Keratinocyte (primary cell): ENCODE results near the gene CRYBA2. TPM values are rescaled to one million over a fixed set of nuclear protein-coding genes. Genes with fewer than 3 reads are reported as not detected.

Experiments used
- DNase-seq: peaks from one replicate; pipeline ENCODE4 v3.0.0-alpha.2; 2011; ENCODE audit warnings: low read depth, missing footprints, low spot score
- FAIRE-seq: peaks from 2 replicates; lab custom pipeline; 2011; peaks lifted over from hg19 to GRCh38; lab: Jason Lieb, UNC
- H2AFZ ChIP-seq: 2 replicates; pipeline ENCODE4 v1.6.0; 2012; ENCODE audit warnings: low read length, control low read depth, inconsistent platforms; ENCODE audit not compliant: control insufficient read depth
- H3K27ac ChIP-seq: 2 replicates; pipeline ENCODE4 v1.5.1; 2011; ENCODE audit warnings: low read length; ENCODE audit not compliant: control insufficient read depth, insufficient read depth
- H3K27me3 ChIP-seq: 3 replicates; pipeline ENCODE4 v1.6.0; 2011; ENCODE audit warnings: low read length; ENCODE audit not compliant: control insufficient read depth, insufficient read depth; ENCODE audit errors: extremely low read depth
- H3K36me3 ChIP-seq, 2 experiments: 2 replicates in 1 of 2; 3 replicates in 1 of 2; pipeline ENCODE4 v1.5.1; 2011; ENCODE audit warnings: low read length in 2 of 2, mild to moderate bottlenecking in 1 of 2; ENCODE audit not compliant: control insufficient read depth in 2 of 2, insufficient read depth in 2 of 2; ENCODE audit errors: extremely low read depth in 1 of 2
- H3K4me1 ChIP-seq: 3 replicates; pipeline ENCODE4 v1.5.1; 2011; ENCODE audit warnings: low read length; ENCODE audit not compliant: control insufficient read depth, insufficient read depth; ENCODE audit errors: extremely low read depth
- H3K4me2 ChIP-seq: 3 replicates; pipeline ENCODE4 v1.6.0; 2011; ENCODE audit warnings: low read depth, low read length; ENCODE audit not compliant: control insufficient read depth, insufficient read depth; ENCODE audit errors: extremely low read depth
- H3K4me3 ChIP-seq, 3 experiments: fragments of 200-600 bp in 1 of 3; sonication (generic) in 1 of 3; 2 replicates in 2 of 3; 3 replicates in 1 of 3; pipeline ENCODE4 v1.5.1; 2011 to 2016; ENCODE audit warnings: low read length in 3 of 3, mild to moderate bottlenecking in 3 of 3, control low read depth in 2 of 3, inconsistent platforms in 1 of 3, low read depth in 1 of 3, mixed read lengths in 1 of 3, mixed run types in 1 of 3, moderate library complexity in 1 of 3; ENCODE audit not compliant: control insufficient read depth in 2 of 3, insufficient read depth in 2 of 3; ENCODE audit errors: extremely low read depth in 1 of 3
- H3K79me2 ChIP-seq: 2 replicates; pipeline ENCODE4 v1.6.0; 2012; ENCODE audit warnings: low read length; ENCODE audit not compliant: control insufficient read depth, insufficient read depth
- H3K9ac ChIP-seq: 3 replicates; pipeline ENCODE4 v1.6.0; 2011; ENCODE audit warnings: low read length; ENCODE audit not compliant: control insufficient read depth, insufficient read depth; ENCODE audit errors: extremely low read depth
- H3K9me1 ChIP-seq: 3 replicates; pipeline ENCODE4 v1.6.0; 2011; ENCODE audit warnings: low read length; ENCODE audit not compliant: control insufficient read depth, insufficient read depth; ENCODE audit errors: extremely low read depth
- H3K9me3 ChIP-seq: 2 replicates; pipeline ENCODE4 v1.5.1; 2012; ENCODE audit warnings: low read depth, low read length; ENCODE audit not compliant: control insufficient read depth
- H4K20me1 ChIP-seq: 3 replicates; pipeline ENCODE4 v1.6.0; 2011; ENCODE audit warnings: low read length; ENCODE audit not compliant: control insufficient read depth, insufficient read depth; ENCODE audit errors: extremely low read depth
- CTCF ChIP-seq, 3 experiments: IDR thresholded peaks in 1 of 3; conservative IDR thresholded peaks in 1 of 3; optimal IDR thresholded peaks in 1 of 3; 2 replicates in 2 of 3; 3 replicates in 1 of 3; pipeline versions ENCODE3 to v1.5.1; 2011; ENCODE audit warnings: low read length in 3 of 3, mild to moderate bottlenecking in 3 of 3, moderate library complexity in 2 of 3, control low read depth in 1 of 3, inconsistent platforms in 1 of 3; ENCODE audit not compliant: insufficient read depth in 2 of 3; ENCODE audit errors: extremely low read depth in 1 of 3
- EZH2 ChIP-seq: IDR thresholded peaks from one replicate; pipeline ENCODE4 v1.6.1; 2012; ENCODE audit warnings: inconsistent platforms, mild to moderate bottlenecking, low read length, moderate library complexity
- dilution Hi-C: fragments of 300-500 bp; cut with MboI; formaldehyde crosslinking; loops from one replicate; pipeline ENCODE4 v1.7.0; 2020; ENCODE audit warnings: low sequenced_read_pairs; ENCODE audit not compliant: extremely low pct_ligation_motif_present
- polyA plus RNA-seq, 5 experiments: library from polyadenylated mRNA; depleted of rRNA in 3 of 5; stranded (reverse) in 3 of 5; stranded (forward) in 1 of 5; unstranded in 1 of 5; fragments of >200 nt; gene quantifications; 1 replicate in 1 of 5; 2 replicates in 3 of 5; 3 replicates in 1 of 5; pipeline versions ENCODE4 v1.2.1 to v1.2.3, GENCODE V29; 2011 to 2012; ENCODE audit warnings: missing spikeins in 2 of 5, low read depth in 1 of 5, low replicate concordance in 1 of 5

Gene CRYBA2
- polyA plus RNA-seq, 1 donor (not counting 4 experiments of a cell fraction or from before 2014, with no cell fraction given): not detected

DNA sequence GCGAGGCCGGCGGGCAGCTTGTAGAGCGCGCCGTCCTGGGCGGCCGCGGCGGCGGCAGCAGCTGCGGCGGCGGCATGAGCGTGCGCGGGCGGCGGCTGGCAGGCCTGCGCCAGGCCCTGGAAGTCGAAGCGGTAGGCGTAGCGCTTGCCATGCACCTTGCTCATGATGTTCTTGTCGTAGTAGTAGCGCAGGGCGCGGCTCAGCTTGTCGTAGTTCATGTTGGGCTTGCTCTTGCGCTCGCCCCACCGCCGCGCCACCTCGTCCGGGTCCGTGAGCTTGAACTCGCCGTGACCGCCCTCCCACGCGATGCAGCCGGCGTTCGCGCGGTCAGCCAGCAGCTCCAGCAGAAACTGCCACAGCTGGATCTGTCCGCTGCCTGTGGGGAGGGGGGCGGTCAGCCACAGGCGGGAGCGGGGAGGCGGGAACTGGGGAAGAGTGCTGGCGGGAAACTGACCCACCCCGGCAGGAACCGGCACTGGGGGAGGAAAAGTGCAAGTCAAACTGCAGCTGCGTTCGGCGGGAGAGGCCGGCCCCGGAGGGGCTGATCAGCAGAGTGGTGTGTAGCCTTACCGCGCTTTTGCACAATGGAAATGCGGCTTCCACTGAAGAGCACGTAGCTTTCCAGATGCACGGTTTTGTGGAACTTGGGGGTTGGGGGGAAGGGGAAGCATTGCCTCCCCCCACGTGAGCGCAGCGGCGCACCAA is 11.2 kb downstream of the CRYBA2 start:
- Histone ChIP-seq H3K27me3 (peaks cover 80% of the 10 kb centered on the region), H3K4me2 (peak overlapping the region; percentile 27)
- dilution Hi-C loops: no loop called here

DNA sequence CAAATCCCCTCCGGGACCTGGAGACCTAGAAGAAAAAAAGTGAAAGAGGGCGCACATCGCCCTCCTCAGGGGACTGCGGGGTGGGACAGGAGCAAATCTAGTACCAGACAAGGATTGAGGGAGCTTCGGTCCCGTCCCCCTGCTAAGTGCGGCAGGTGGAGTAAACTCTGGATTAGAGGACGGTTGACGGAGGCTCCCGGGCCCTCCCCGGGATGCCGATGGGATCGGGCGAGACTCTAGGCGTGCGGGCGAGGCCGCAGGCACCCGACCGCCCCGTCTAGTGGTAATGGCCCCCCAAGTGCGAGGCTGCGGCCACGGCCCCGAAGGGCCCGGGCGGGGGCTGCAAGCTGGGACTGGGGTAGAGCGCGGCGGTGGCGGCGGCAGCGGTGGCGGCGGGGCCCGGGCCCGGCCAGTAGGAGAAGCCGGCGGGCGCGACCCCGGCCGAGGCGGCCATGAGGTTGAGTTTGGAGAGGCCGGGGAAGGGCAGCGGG is 11.8 kb downstream of the CRYBA2 start:
- H3K9ac ChIP-seq: no peak overlapping the region
- no peaks in the 10 kb centered on the region for H4K20me1 ChIP-seq
- no peak for TF ChIP-seq CTCF (optimal IDR thresholded peaks at IDR 0.05 in 1 of 3, IDR thresholded peaks at IDR 0.05 in 1 of 3, conservative IDR thresholded peaks at IDR 0.05 in 1 of 3; ENCODE audit: extremely low read depth in 1 of 3, insufficient read depth in 2 of 3, low read length in 3 of 3)
- TF ChIP-seq EZH2: peak; percentile 61
- no peaks in the 10 kb centered on the region for H3K9me1 ChIP-seq
- H3K9me3 ChIP-seq: no peaks in the 10 kb centered on the region
- dilution Hi-C loops: no loop called here
- H3K4me3 ChIP-seq: no peak overlapping the region
- FAIRE-seq (no peak), DNase-seq (no peak)
- H3K27ac ChIP-seq: no peak overlapping the region
- H2AFZ ChIP-seq: no peak overlapping the region
- no peaks in the 10 kb centered on the region for H3K36me3 ChIP-seq
- H3K4me2 ChIP-seq: peak overlapping the region; percentile 37
- no peaks in the 10 kb centered on the region for H3K79me2 ChIP-seq
- H3K27me3 ChIP-seq: peaks cover 75% of the 10 kb centered on the region
- H3K4me1 ChIP-seq: peaks cover 4% of the 10 kb centered on the region

More for the DNA sequence above, 11.2 kb downstream of the CRYBA2 start:
- H3K36me3 ChIP-seq: no peaks in the 10 kb centered on the region
- H3K4me1 ChIP-seq: peaks cover 4% of the 10 kb centered on the region
- no peaks in the 10 kb centered on the region for H4K20me1 ChIP-seq
- TF ChIP-seq CTCF (optimal IDR thresholded peaks at IDR 0.05 in 1 of 3, IDR thresholded peaks at IDR 0.05 in 1 of 3, conservative IDR thresholded peaks at IDR 0.05 in 1 of 3; ENCODE audit: extremely low read depth in 1 of 3, insufficient read depth in 2 of 3, low read length in 3 of 3): no peak
- peak; percentile 98 for TF ChIP-seq EZH2
- no peak overlapping the region for H3K9ac ChIP-seq
- no peak overlapping the region for H3K27ac ChIP-seq
- FAIRE-seq (no peak), DNase-seq (no peak)
- no peaks in the 10 kb centered on the region for H3K9me3 ChIP-seq
- no peak overlapping the region for H2AFZ ChIP-seq
- H3K4me3 ChIP-seq: no peak overlapping the region
- no peaks in the 10 kb centered on the region for H3K9me1 ChIP-seq
- H3K79me2 ChIP-seq: no peaks in the 10 kb centered on the region
